ENCODE results near the gene TXNRD1.
"Not testable (repeated sequence)": the region's sequence is repeated elsewhere in the genome, so short reads cannot be mapped to it uniquely, and the experiment has no call there.

TXNRD1 gene

DNA sequence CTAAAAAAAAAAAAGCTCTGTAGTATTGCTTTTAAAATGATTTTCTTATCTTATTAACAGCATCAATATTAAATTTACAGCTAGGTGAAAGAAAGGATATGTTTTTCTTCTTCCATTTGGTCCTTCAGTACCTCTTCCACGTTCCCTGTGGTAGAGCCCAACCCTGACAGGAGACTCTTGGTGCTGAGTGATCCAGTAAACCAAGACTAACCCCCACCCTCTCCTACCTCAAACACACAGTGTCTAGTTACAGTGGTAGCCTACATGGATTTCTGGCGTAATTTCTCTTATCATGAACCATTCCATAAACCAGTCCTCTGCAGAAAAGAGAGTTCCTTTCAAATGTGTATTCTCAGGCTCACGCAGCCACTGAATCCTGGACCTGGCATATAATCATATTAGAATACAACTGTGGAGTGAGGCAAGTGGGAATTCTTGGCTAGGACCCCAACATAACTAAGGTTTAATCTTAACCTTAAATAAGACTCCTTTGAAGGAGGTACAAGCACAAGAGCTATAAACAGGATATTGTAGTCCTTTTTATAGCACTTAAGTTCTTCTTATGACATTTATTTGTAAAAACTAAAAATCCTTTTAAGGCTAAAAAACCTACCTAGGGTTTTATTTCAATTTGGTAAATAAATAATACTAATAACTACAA, 27.1 kb downstream of the TXNRD1 start:
- FAIRE-seq = no peak

GRCh38 chr12:104243551-104243950, 28.0 kb downstream of the TXNRD1 start:
- no peak for FAIRE-seq

GRCh38 chr12:104243971-104244370, 28.4 kb downstream of the TXNRD1 start:
- FAIRE-seq = no peak

DNA sequence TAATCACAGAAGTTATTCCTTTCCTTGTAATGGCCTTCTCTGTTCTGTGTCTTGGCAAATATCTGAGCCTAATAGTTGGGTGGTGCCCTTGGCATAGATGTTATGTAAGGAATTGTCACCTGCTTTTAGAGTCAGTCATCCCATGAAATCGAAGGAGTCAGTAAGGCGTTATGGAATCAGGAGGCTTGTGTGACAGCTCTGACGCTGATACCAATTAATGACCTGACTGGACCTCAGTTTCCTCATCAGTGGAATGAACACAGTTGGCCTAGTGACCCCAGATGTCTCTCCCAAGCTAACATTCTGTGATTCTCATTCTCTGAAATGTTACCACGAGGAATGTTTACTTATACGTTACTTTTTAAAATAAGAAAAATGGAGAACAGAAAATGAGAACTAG, 32.1 kb downstream of the TXNRD1 start:
- no peak for FAIRE-seq

DNA sequence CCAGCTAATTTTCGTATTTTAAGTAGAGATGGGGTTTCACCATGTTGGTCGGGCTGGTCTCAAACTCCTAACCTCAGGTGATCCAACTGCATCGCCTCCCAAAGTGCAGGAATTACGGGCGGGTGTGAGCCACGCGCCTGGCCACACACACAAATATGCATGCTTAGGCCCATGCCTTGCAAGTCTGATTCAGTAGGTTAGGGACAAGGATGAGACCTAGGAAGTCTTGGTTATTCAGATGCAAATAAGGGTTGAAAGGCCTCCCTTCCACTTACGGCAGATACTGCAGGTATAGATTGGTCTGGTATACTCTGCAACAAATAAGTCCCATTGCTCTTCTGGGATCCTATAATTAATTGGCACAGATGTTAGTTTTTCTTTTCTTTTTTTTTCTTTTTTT, 32.9 kb downstream of the TXNRD1 start:
- FAIRE-seq = no peak

DNA sequence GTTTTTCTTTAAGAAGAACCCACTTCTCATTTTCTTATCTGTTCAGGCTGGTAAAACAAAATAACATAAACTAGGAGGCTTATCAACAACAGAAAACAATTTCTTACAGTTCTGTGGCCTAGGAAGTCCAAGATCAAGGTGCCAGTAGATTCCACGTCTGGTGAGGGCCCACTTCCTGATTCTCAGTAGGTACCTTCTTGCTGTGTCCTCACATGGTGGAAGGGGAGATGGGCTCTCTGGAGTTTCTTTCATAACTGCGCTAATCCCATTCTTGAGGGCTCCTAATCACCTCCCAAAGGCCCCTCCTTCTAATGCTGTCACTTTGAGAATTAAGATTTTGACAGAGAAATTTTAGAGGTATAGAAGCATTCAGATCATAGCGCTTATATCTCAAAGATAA, 33.4 kb downstream of the TXNRD1 start:
- no peak for FAIRE-seq

DNA sequence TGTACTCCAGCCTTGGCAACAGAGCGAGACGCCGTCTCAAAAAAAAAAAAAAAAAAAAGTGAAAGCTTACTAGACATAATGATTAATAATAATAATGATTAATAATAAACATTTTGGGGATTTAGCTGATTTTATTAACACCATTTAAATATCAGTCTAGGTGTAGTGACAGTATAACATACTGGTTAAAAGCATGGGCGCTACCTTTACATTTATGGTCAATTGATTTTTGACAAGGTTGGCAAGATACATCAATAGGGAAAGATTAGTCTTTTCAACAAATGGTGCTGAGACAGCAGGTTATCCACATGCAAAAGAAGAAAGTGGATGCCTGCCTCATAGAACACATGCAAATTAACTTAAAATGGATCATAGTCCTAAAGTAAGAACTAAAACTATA, 34.3 kb downstream of the TXNRD1 start:
- no peak for FAIRE-seq

DNA sequence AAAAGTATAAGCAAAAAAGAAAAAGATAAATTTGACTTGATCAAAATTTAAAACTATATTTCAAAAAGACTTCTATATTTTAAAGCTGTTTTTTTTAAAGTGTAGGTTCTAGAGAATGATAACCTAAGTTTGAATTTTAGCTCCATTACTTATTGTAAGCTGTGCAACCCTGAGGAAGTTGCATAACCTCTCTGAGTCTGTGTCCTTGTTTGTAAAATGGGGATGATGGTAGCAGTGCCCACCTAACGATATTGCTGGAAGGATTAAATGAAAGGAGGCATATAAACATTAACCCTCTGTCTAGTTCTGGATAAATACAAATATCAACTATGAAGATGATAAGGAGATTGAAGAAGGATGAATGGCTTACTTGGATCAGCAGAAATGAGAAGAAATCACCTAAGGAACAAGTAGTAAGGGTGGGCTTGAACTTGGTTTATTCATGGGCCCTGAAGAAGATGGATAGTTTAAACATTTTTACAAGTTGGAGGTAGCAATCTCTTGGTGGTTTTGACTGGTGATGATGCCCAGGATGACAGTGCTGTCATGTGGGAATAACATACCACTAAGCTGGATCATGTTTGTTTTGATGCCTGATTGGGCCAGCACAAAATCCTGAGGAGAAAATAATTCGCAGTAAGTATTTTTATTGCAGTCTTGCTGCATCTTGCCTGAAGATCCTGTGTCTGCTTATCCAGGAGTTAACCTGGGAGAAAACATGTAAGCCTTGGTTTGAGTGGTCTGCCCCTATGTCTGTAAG, 35.0 kb downstream of the TXNRD1 start:
- FAIRE-seq = no peak

- FAIRE-seq = no peak
Measured at GRCh38 chr12:104257913-104258472, 42.4 kb downstream of the TXNRD1 start.

GRCh38 chr12:104258476-104259067, 43.0 kb downstream of the TXNRD1 start:
- FAIRE-seq = no peak

GRCh38 chr12:104263026-104263425, 47.4 kb downstream of the TXNRD1 start:
- no peak for FAIRE-seq

- no peak for FAIRE-seq
Measured at GRCh38 chr12:104263580-104264358, 48.2 kb downstream of the TXNRD1 start.

DNA sequence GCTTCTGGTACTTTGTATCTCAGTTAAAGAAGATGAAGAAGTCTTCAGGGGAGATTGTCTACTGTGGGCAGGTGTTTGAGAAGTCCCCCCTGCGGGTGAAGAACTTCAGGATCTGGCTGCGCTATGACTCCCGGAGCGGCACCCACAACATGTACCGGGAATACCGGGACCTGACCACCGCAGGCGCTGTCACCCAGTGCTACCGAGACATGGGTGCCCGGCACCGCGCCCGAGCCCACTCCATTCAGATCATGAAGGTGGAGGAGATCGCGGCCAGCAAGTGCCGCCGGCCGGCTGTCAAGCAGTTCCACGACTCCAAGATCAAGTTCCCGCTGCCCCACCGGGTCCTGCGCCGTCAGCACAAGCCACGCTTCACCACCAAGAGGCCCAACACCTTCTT, 49.9 kb downstream of the TXNRD1 start:
- not testable (repeated sequence) for FAIRE-seq

DNA sequence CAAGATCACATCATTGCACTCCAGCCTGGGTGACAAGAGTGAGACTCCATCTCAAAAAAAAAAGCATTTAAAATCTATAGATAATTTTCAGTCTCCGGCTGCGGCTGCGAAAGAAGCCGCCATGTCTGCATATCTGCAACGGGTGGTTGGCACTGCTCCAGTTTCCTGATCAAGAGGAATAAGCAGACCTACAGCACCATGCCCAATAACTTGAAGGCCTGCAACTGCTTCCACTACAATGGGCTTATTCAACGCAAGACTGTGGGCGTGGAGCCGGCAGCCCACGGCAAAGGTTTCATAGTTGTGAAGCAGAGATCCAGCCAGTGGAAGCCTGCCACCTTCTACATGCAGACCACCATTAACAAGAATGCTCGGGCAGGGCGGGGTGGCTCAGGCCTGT, 57.4 kb downstream of the TXNRD1 start:
- FAIRE-seq = no peak

- no peak for FAIRE-seq
Measured at GRCh38 chr12:104273503-104273902, 57.9 kb downstream of the TXNRD1 start.

- FAIRE-seq = no peak
Measured at GRCh38 chr12:104274811-104275210, 59.2 kb downstream of the TXNRD1 start.

DNA sequence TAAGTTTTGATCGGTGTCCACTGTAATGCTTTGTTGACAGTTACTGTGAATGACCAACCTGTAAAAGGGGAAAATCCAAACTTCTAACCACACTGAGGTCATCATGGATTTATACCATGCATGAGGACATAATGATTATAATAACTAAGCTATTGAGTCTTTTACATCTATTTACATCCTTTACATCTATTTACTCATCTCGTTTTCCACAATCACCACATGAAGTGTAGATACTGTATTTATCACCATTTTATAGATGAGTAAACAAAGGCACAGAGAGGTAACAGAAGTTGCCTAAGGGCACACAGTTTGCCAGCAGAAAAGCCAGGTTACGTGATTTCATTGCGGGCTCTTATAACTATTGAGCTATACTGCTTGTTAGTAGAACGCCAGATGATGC, 60.1 kb downstream of the TXNRD1 start:
- FAIRE-seq = no peak

- FAIRE-seq = no peak
Measured at GRCh38 chr12:104276273-104277131, 60.9 kb downstream of the TXNRD1 start.

GRCh38 chr12:104279164-104279563, 63.6 kb downstream of the TXNRD1 start:
- no peak for FAIRE-seq

DNA sequence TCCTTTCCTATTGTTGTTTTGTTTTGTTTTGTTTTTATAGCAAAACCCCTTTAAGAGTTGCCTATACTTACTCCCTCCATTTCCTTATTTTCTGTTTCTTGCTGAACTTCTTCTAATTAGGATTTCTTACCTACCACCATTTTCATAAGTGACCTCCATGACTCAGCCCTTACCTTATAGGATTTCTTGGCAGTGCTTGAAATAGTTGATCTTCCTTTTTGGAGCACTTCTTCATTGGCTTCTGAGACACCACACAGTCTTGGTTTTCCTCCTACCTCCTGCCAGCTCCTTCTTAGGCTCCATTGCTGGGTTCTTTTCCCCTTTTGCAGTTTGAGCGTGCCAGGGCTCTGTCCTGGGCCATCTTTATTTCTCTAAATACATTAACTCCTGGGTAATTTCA, 64.5 kb downstream of the TXNRD1 start:
- FAIRE-seq = no peak

GRCh38 chr12:104280717-104281458, 65.3 kb downstream of the TXNRD1 start:
- no peak for FAIRE-seq
